ENCODE data around the gene HDGF. TPM values are rescaled to one million over a fixed set of nuclear protein-coding genes. Genes with fewer than 3 reads are reported as not detected.

HDGF gene
- total and polyA plus RNA-seq, 2 of the 8 experiments (the other 6 are each of a cell fraction or from before 2014, with no cell fraction given), result 145 to 391 TPM

DNA sequence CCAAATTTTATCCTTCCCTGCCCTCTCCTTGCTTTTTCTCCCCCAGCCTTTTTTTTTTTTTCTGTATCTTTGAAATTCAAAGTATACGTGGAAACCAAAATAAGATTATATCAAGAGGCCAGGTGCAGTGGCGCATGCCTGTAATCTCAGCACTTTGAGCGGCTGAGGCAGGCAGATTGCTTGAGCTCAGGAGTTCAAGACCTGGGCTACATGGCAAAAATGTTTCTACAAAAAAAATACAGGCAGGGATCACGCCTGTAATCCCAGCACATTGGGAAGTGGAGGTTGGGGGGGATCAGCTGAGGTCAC, 9.3 kb upstream of the HDGF start (continued):
- TF ChIP-seq HDAC6 (IDR thresholded peaks at IDR 0.05; ENCODE audit: low read depth, low read length) (no peak), TCF12 (IDR thresholded peaks at IDR 0.05; ENCODE audit: low read depth, low read length) (no peak), SP4 (IDR thresholded peaks at IDR 0.05; ENCODE audit: low read length) (no peak), POLR2AphosphoS5 (IDR thresholded peaks at IDR 0.05; ENCODE audit: low read depth, low read length) (no peak), CHD2 (IDR thresholded peaks at IDR 0.05; ENCODE audit: low read length) (no peak), SIN3A (conservative IDR thresholded peaks at IDR 0.05 in 1 of 2, IDR thresholded peaks at IDR 0.05 in 1 of 2; ENCODE audit: low read depth in 1 of 2, low read length in 2 of 2) (no peak), POU5F1 (IDR thresholded peaks at IDR 0.05; ENCODE audit: low read depth, low read length) (no peak)

Measured in H1 (cell line).